Activated effector memory CD4-positive, alpha-beta T cell treated with anti-CD3 and anti-CD28 coated beads, Interleukin-2, amount 50 U/mL, for 16 hours (primary cell): ENCODE results near the gene PSMD6.

Source experiments
- DNase-seq: peaks from one replicate; pipeline ENCODE4 v3.0.0-alpha.2; 2020

Gene PSMD6

GRCh38 chr3:64042952-64043351, 19.7 kb upstream of the PSMD6 start:
- DNase-seq = no peak

- no peak for DNase-seq
Measured at GRCh38 chr3:64039981-64040733, 16.9 kb upstream of the PSMD6 start.

- no peak for DNase-seq
Measured at GRCh38 chr3:64039332-64039731, 16.0 kb upstream of the PSMD6 start.

GRCh38 chr3:64038253-64038767, 15.0 kb upstream of the PSMD6 start:
- no peak for DNase-seq

- DNase-seq = no peak
Measured at GRCh38 chr3:64037084-64037483, 13.8 kb upstream of the PSMD6 start.

GRCh38 chr3:64033069-64033468, 9.8 kb upstream of the PSMD6 start:
- no peak for DNase-seq

GRCh38 chr3:64031540-64032508, 8.5 kb upstream of the PSMD6 start:
- DNase-seq = no peak

- peak; percentile 91 for DNase-seq
Measured at GRCh38 chr3:64030741-64031140, 7.4 kb upstream of the PSMD6 start.

- no peak for DNase-seq
Measured at GRCh38 chr3:64029287-64029686, 6.0 kb upstream of the PSMD6 start.

- no peak for DNase-seq
Measured at GRCh38 chr3:64028754-64029153, 5.5 kb upstream of the PSMD6 start.

GRCh38 chr3:64027658-64028057, 4.4 kb upstream of the PSMD6 start:
- no peak for DNase-seq

- no peak for DNase-seq
Measured at GRCh38 chr3:64026346-64026745, 3.1 kb upstream of the PSMD6 start.

- DNase-seq = no peak
Measured at GRCh38 chr3:64023861-64024223, 548 bp upstream of the PSMD6 start.

- DNase-seq = peak; percentile 71
Measured at GRCh38 chr3:64022451-64023186, 675 bp downstream of the PSMD6 start.

GRCh38 chr3:64021922-64022321, 1.4 kb downstream of the PSMD6 start:
- DNase-seq = no peak

- no peak for DNase-seq
Measured at GRCh38 chr3:64019879-64020278, 3.4 kb downstream of the PSMD6 start.

GRCh38 chr3:64019271-64019670, 4.0 kb downstream of the PSMD6 start:
- no peak for DNase-seq

- no peak for DNase-seq
Measured at GRCh38 chr3:64016941-64017620, 6.2 kb downstream of the PSMD6 start.

GRCh38 chr3:64011685-64012084, 11.6 kb downstream of the PSMD6 start:
- DNase-seq = no peak

GRCh38 chr3:64010199-64010598, 13.1 kb downstream of the PSMD6 start:
- DNase-seq = no peak

- no peak for DNase-seq
Measured at GRCh38 chr3:64009528-64009927, 13.8 kb downstream of the PSMD6 start.
